HepG2 (cell line): ENCODE measurements around the gene UNC13D. TPM values are rescaled to one million over a fixed set of nuclear protein-coding genes. Genes with fewer than 3 reads are reported as not detected.
A peak's percentile ranks its signal among the peaks of the same experiment; 100 is the strongest.

Experiments used
- ADNP ChIP-seq: sonication (generic); formaldehyde crosslinking; IDR thresholded peaks from 2 replicates; pipeline ENCODE4 v1.4.0; 2020; ENCODE audit warnings: missing genetic modification reagents
- ARID3A ChIP-seq: IDR thresholded peaks from 2 replicates; pipeline ENCODE4 v1.6.1; 2012; ENCODE audit warnings: low read depth, low read length, improper control_type of control experiment
- CENPBD1 ChIP-seq: sonication (generic); formaldehyde crosslinking; IDR thresholded peaks from 2 replicates; pipeline ENCODE4 v1.8.0; 2022; ENCODE audit warnings: missing genetic modification reagents, low read depth, mild to moderate bottlenecking, borderline replicate concordance
- CTCF ChIP-seq: sonication (generic); formaldehyde crosslinking; IDR thresholded peaks from 2 replicates; pipeline ENCODE4 v1.5.0; 2020; ENCODE audit warnings: mild to moderate bottlenecking, missing genetic modification reagents, moderate library complexity
- HES4 ChIP-seq: sonication (generic); formaldehyde crosslinking; IDR thresholded peaks from 2 replicates; pipeline ENCODE4 v1.9.0; 2021; ENCODE audit warnings: mild to moderate bottlenecking, missing genetic modification reagents, borderline replicate concordance
- HNRNPUL1 ChIP-seq: fragments of 200-400 bp; formaldehyde crosslinking; IDR thresholded peaks from 2 replicates; pipeline ENCODE4 v1.6.1; 2017; ENCODE audit warnings: low read depth, mild to moderate bottlenecking, low read length, moderate library complexity
- MIER2 ChIP-seq: IDR thresholded peaks from 2 replicates; pipeline ENCODE4 v1.6.1; 2016; ENCODE audit warnings: missing biosample characterization, missing genetic modification reagents
- MTF1 ChIP-seq: sonication (generic); formaldehyde crosslinking; IDR thresholded peaks from 2 replicates; pipeline ENCODE4 v1.5.0; 2020; ENCODE audit warnings: missing genetic modification reagents
- MTF2 ChIP-seq: sonication (generic); formaldehyde crosslinking; IDR thresholded peaks from 2 replicates; pipeline ENCODE4 v1.5.0; 2020; ENCODE audit warnings: missing genetic modification reagents, borderline replicate concordance
- NCOA2 ChIP-seq: sonication (generic); formaldehyde crosslinking; IDR thresholded peaks from 2 replicates; pipeline ENCODE4 v1.8.0; 2022; ENCODE audit warnings: inconsistent platforms
- NR0B2 ChIP-seq: sonication (generic); formaldehyde crosslinking; IDR thresholded peaks from 2 replicates; pipeline ENCODE4 v1.4.0; 2020; ENCODE audit warnings: mild to moderate bottlenecking, missing genetic modification reagents
- NR2F2 ChIP-seq: IDR thresholded peaks from 2 replicates; pipeline ENCODE4 v1.6.1; 2012; ENCODE audit warnings: low read depth, inconsistent platforms, borderline replicate concordance
- SP1 ChIP-seq, 2 experiments: fragments of 450-650 bp in 1 of 2; sonication (generic) in 1 of 2; formaldehyde crosslinking in 1 of 2; IDR thresholded peaks; 2 replicates each; pipeline versions ENCODE4 v1.4.0 to v1.6.1; 2016 to 2020; ENCODE audit warnings: missing genetic modification reagents in 1 of 2
- U2AF1 ChIP-seq: fragments of 200-400 bp; formaldehyde crosslinking; optimal IDR thresholded peaks from 2 replicates; pipeline ENCODE3; 2017; ENCODE audit warnings: mild to moderate bottlenecking, low read depth, low read length
- ZGPAT ChIP-seq: IDR thresholded peaks from 2 replicates; pipeline ENCODE4 v1.6.1; 2016; ENCODE audit warnings: mild to moderate bottlenecking
- ZKSCAN5 ChIP-seq: sonication (generic); formaldehyde crosslinking; IDR thresholded peaks from 2 replicates; pipeline ENCODE4 v1.5.1; 2020; ENCODE audit warnings: mild to moderate bottlenecking, missing genetic modification reagents
- ZMYM3 ChIP-seq: sonication (generic); formaldehyde crosslinking; IDR thresholded peaks from 2 replicates; pipeline ENCODE4 v1.5.1; 2020; ENCODE audit warnings: mild to moderate bottlenecking, missing genetic modification reagents
- ZNF17 ChIP-seq: sonication (generic); formaldehyde crosslinking; IDR thresholded peaks from 2 replicates; pipeline ENCODE4 v1.5.0; 2020; ENCODE audit warnings: mild to moderate bottlenecking, missing genetic modification reagents
- ZNF263 ChIP-seq: sonication (generic); formaldehyde crosslinking; IDR thresholded peaks from 2 replicates; pipeline ENCODE4 v1.4.0; 2020; ENCODE audit warnings: missing genetic modification reagents
- ZNF275 ChIP-seq: sonication (generic); formaldehyde crosslinking; IDR thresholded peaks from 2 replicates; pipeline ENCODE4 v1.8.0; 2022; ENCODE audit warnings: missing genetic modification reagents, mild to moderate bottlenecking, inconsistent platforms, borderline replicate concordance
- ZNF367 ChIP-seq: sonication (generic); formaldehyde crosslinking; IDR thresholded peaks from 2 replicates; pipeline ENCODE4 v1.4.0; 2020; ENCODE audit warnings: missing genetic modification reagents, borderline replicate concordance
- ZNF570 ChIP-seq: sonication (generic); formaldehyde crosslinking; IDR thresholded peaks from 2 replicates; pipeline ENCODE4 v1.4.0; 2020; ENCODE audit warnings: mild to moderate bottlenecking, missing genetic modification reagents, borderline replicate concordance
- ZNF674 ChIP-seq: sonication (generic); formaldehyde crosslinking; IDR thresholded peaks from 2 replicates; pipeline ENCODE4 v1.5.0; 2020; ENCODE audit warnings: low read depth, mild to moderate bottlenecking, missing genetic modification reagents
- polyA plus RNA-seq, 8 experiments: library from polyadenylated mRNA; depleted of rRNA in 3 of 8; stranded (reverse) in 7 of 8; unstranded in 1 of 8; fragments of >200 nt; fragmentation: Illumina TruSeq in 4 of 8; extraction: Trizol in 4 of 8; gene quantifications; 2 replicates each; pipeline versions ENCODE4 v1.2.1 to v1.2.3, GENCODE V29; 2011 to 2016; ENCODE audit warnings: low read depth in 4 of 8, missing spikeins in 1 of 8, mixed read lengths in 1 of 8; ENCODE audit not compliant: insufficient read depth in 1 of 8
- total RNA-seq, 5 experiments: library from RNA; depleted of rRNA; stranded (reverse); fragments of >200 nt; fragmentation: Illumina TruSeq; extraction: Trizol; gene quantifications; 2 replicates each; pipeline ENCODE4 v1.2.3, GENCODE V29; 2016; ENCODE audit warnings: low read depth in 1 of 5

Gene UNC13D
- total and polyA plus RNA-seq, 2 of the 13 experiments (the other 11 are each of a cell fraction or from before 2014, with no cell fraction given), result 29.7 to 42.7 TPM

- TF ChIP-seq ZGPAT (CRISPR knock-in tag) (peak; percentile 95), CTCF (CRISPR knock-in tag) (peak; percentile 84), MIER2 (CRISPR knock-in tag) (no peak), U2AF1 (peak; percentile 94), HES4 (CRISPR knock-in tag) (peak; percentile 26), NR2F2 (peak; percentile 75; the same call in 1 of the 2 replicates), ARID3A (no peak; the same call in 1 of the 2 replicates), ZNF263 (CRISPR knock-in tag) (peak; percentile 94), ZNF17 (CRISPR knock-in tag) (no peak), ZMYM3 (peak; percentile 86), ZNF367 (CRISPR knock-in tag) (peak; percentile 46; the same call in 1 of the 2 replicates), HNRNPUL1 (no peak), ADNP (CRISPR knock-in tag) (no peak), CENPBD1 (CRISPR knock-in tag) (peak; percentile 98; the same call in 1 of the 2 replicates), MTF2 (CRISPR knock-in tag) (no peak), ZNF674 (peak; percentile 75), NR0B2 (CRISPR knock-in tag) (peak; percentile 83), ZKSCAN5 (CRISPR knock-in tag) (no peak), ZNF275 (CRISPR knock-in tag) (peak; percentile 75), ZNF570 (CRISPR knock-in tag) (peak; percentile 95), NCOA2 (CRISPR knock-in tag) (peak; percentile 86), SP1 (IDR thresholded peaks at IDR 0.05) (no peak), SP1 (CRISPR knock-in tag; IDR thresholded peaks at IDR 0.05) (peak; percentile 51; the same call in 1 of the 2 replicates), MTF1 (no peak)
Observed at GRCh38 chr17:75876190-75876937, 32.2 kb upstream of the UNC13D start (continued).
